AML-193 (cell line): ENCODE results near the gene IPO5.

Source experiments
- DNase-seq, 2 experiments: peaks; one replicate each; lab custom pipeline; 2025; lab: John Stamatoyannopoulos, UW

The IPO5 gene

GRCh38 chr13:98059276-98059675 lies 105.8 kb downstream of the IPO5 start:
- no peak for DNase-seq

- no peak for DNase-seq
Measured at GRCh38 chr13:98060282-98060681, 106.8 kb downstream of the IPO5 start.

- DNase-seq = no peak
Measured at GRCh38 chr13:98065468-98065867, 112.0 kb downstream of the IPO5 start.

- no peak for DNase-seq
Measured at GRCh38 chr13:98066636-98067035, 113.2 kb downstream of the IPO5 start.

GRCh38 chr13:98068521-98068920 lies 115.0 kb downstream of the IPO5 start:
- DNase-seq = no peak

- no peak for DNase-seq
Measured at GRCh38 chr13:98069985-98070384, 116.5 kb downstream of the IPO5 start.

- DNase-seq = no peak
Measured at GRCh38 chr13:98071316-98071715, 117.8 kb downstream of the IPO5 start.

- DNase-seq = no peak
Measured at GRCh38 chr13:98072476-98072875, 119.0 kb downstream of the IPO5 start.
